BLaER1 (cell line): ENCODE measurements around the gene ZPR1.

ENCODE experiments used
- H3K27ac ChIP-seq: shearing (Covaris generic); formaldehyde crosslinking; 2 replicates; pipeline ENCODE4 v1.8.1; 2022
- H3K27me3 ChIP-seq: shearing (Covaris generic); formaldehyde crosslinking; 2 replicates; pipeline ENCODE4 v1.8.1; 2022
- H3K36me3 ChIP-seq: shearing (Covaris generic); formaldehyde crosslinking; 2 replicates; pipeline ENCODE4 v1.8.1; 2022
- H3K4me1 ChIP-seq: shearing (Covaris generic); formaldehyde crosslinking; 2 replicates; pipeline ENCODE4 v1.8.1; 2022
- H3K4me2 ChIP-seq: shearing (Covaris generic); formaldehyde crosslinking; 2 replicates; pipeline ENCODE4 v1.8.1; 2022
- H3K4me3 ChIP-seq: shearing (Covaris generic); formaldehyde crosslinking; 2 replicates; pipeline ENCODE4 v1.8.1; 2022
- H3K9ac ChIP-seq: shearing (Covaris generic); formaldehyde crosslinking; 2 replicates; pipeline ENCODE4 v1.8.1; 2022
- H3K9me3 ChIP-seq: shearing (Covaris generic); formaldehyde crosslinking; 2 replicates; pipeline ENCODE4 v1.8.1; 2022
- H4K20me1 ChIP-seq: shearing (Covaris generic); formaldehyde crosslinking; 2 replicates; pipeline ENCODE4 v1.8.1; 2022
- Cebpa-rat ChIP-seq: shearing (Covaris generic); IDR thresholded peaks from 2 replicates; pipeline ENCODE4 v1.8.1; 2022

ZPR1 gene

GRCh38 chr11:116823031-116823843 is 35.4 kb upstream of the ZPR1 start, which contains the start of gene APOA4:
APOA4 (minus strand) TSS chr11:116823304; CDS start chr11:116823191, 113 bp downstream.
- Histone ChIP-seq H3K9ac (no peak within 1 kb of the TSS), H3K27me3 (no peaks in the 10 kb centered on the region), H3K9me3 (no peaks in the 10 kb centered on the region), H4K20me1 (no peaks in the 10 kb centered on the region), H3K27ac (no peak within 1 kb of the TSS), H3K4me1 (no peaks in the 10 kb centered on the region), H3K4me2 (no peak within 1 kb of the TSS), H3K4me3 (no peak within 1 kb of the TSS), H3K36me3 (no peaks in the 10 kb centered on the region)
- no peak for TF ChIP-seq Cebpa-rat

- no peaks in the 10 kb centered on the region for H3K9me3 ChIP-seq
- H3K4me3 ChIP-seq = no peak overlapping the region
- H3K4me2 ChIP-seq = no peak overlapping the region
- no peaks in the 10 kb centered on the region for H3K4me1 ChIP-seq
- H3K27me3 ChIP-seq = no peaks in the 10 kb centered on the region
- H3K27ac ChIP-seq = no peak overlapping the region
- H3K36me3 ChIP-seq = no peaks in the 10 kb centered on the region
- no peak for TF ChIP-seq Cebpa-rat
- H4K20me1 ChIP-seq = no peaks in the 10 kb centered on the region
- no peak overlapping the region for H3K9ac ChIP-seq
Measured at GRCh38 chr11:116822575-116822974, 34.8 kb upstream of the ZPR1 start.

GRCh38 chr11:116821050-116821918 is 33.5 kb upstream of the ZPR1 start:
- H4K20me1 ChIP-seq = no peaks in the 10 kb centered on the region
- H3K9me3 ChIP-seq = no peaks in the 10 kb centered on the region
- no peak overlapping the region for H3K4me3 ChIP-seq
- no peak overlapping the region for H3K4me2 ChIP-seq
- H3K4me1 ChIP-seq = no peaks in the 10 kb centered on the region
- no peak overlapping the region for H3K27ac ChIP-seq
- H3K9ac ChIP-seq = no peak overlapping the region
- no peaks in the 10 kb centered on the region for H3K36me3 ChIP-seq
- no peaks in the 10 kb centered on the region for H3K27me3 ChIP-seq
- no peak for TF ChIP-seq Cebpa-rat

- Histone ChIP-seq H3K4me2 (no peak overlapping the region), H3K9me3 (no peaks in the 10 kb centered on the region), H3K27me3 (no peaks in the 10 kb centered on the region), H3K4me3 (no peak overlapping the region), H4K20me1 (no peaks in the 10 kb centered on the region), H3K27ac (no peak overlapping the region), H3K9ac (no peak overlapping the region), H3K4me1 (no peaks in the 10 kb centered on the region), H3K36me3 (no peaks in the 10 kb centered on the region)
- no peak for TF ChIP-seq Cebpa-rat
Measured at GRCh38 chr11:116819049-116819448, 31.2 kb upstream of the ZPR1 start.

GRCh38 chr11:116814502-116814901 is 26.7 kb upstream of the ZPR1 start:
- H4K20me1 ChIP-seq = no peaks in the 10 kb centered on the region
- no peak overlapping the region for H3K9ac ChIP-seq
- H3K9me3 ChIP-seq = no peaks in the 10 kb centered on the region
- H3K27me3 ChIP-seq = no peaks in the 10 kb centered on the region
- H3K36me3 ChIP-seq = no peaks in the 10 kb centered on the region
- no peak overlapping the region for H3K4me3 ChIP-seq
- no peak overlapping the region for H3K27ac ChIP-seq
- H3K4me1 ChIP-seq = no peaks in the 10 kb centered on the region
- no peak overlapping the region for H3K4me2 ChIP-seq
- TF ChIP-seq Cebpa-rat = no peak

GRCh38 chr11:116813781-116814471 is 26.1 kb upstream of the ZPR1 start:
- H3K27ac ChIP-seq = no peak overlapping the region
- H3K36me3 ChIP-seq = no peaks in the 10 kb centered on the region
- H3K9me3 ChIP-seq = no peaks in the 10 kb centered on the region
- H3K4me1 ChIP-seq = no peaks in the 10 kb centered on the region
- H3K27me3 ChIP-seq = no peaks in the 10 kb centered on the region
- no peak overlapping the region for H3K9ac ChIP-seq
- no peak overlapping the region for H3K4me2 ChIP-seq
- H4K20me1 ChIP-seq = no peaks in the 10 kb centered on the region
- no peak for TF ChIP-seq Cebpa-rat
- H3K4me3 ChIP-seq = no peak overlapping the region

- no peak overlapping the region for H3K27ac ChIP-seq
- no peak overlapping the region for H3K4me3 ChIP-seq
- no peak overlapping the region for H3K4me2 ChIP-seq
- H3K9me3 ChIP-seq = no peaks in the 10 kb centered on the region
- TF ChIP-seq Cebpa-rat = no peak
- no peaks in the 10 kb centered on the region for H3K27me3 ChIP-seq
- H3K4me1 ChIP-seq = no peaks in the 10 kb centered on the region
- H3K36me3 ChIP-seq = no peaks in the 10 kb centered on the region
- H3K9ac ChIP-seq = no peak overlapping the region
- no peaks in the 10 kb centered on the region for H4K20me1 ChIP-seq
Measured at GRCh38 chr11:116813170-116813569, 25.3 kb upstream of the ZPR1 start.

- Histone ChIP-seq H3K27me3 (no peaks in the 10 kb centered on the region), H4K20me1 (no peaks in the 10 kb centered on the region), H3K9ac (no peak overlapping the region), H3K4me3 (no peak overlapping the region), H3K27ac (no peak overlapping the region), H3K4me1 (no peaks in the 10 kb centered on the region), H3K36me3 (no peaks in the 10 kb centered on the region), H3K9me3 (no peaks in the 10 kb centered on the region), H3K4me2 (no peak overlapping the region)
- no peak for TF ChIP-seq Cebpa-rat
Measured at GRCh38 chr11:116812109-116812508, 24.3 kb upstream of the ZPR1 start.

GRCh38 chr11:116811194-116811593 is 23.4 kb upstream of the ZPR1 start:
- TF ChIP-seq Cebpa-rat = no peak
- H4K20me1 ChIP-seq = no peaks in the 10 kb centered on the region
- no peaks in the 10 kb centered on the region for H3K36me3 ChIP-seq
- no peak overlapping the region for H3K27ac ChIP-seq
- no peaks in the 10 kb centered on the region for H3K27me3 ChIP-seq
- H3K4me1 ChIP-seq = no peaks in the 10 kb centered on the region
- no peak overlapping the region for H3K9ac ChIP-seq
- H3K4me3 ChIP-seq = no peak overlapping the region
- H3K4me2 ChIP-seq = no peak overlapping the region
- H3K9me3 ChIP-seq = no peaks in the 10 kb centered on the region
